CD4-positive, alpha-beta T cell treated with Interleukin-1 beta for 1 hour (primary cell): ENCODE measurements around the gene SYNRG.
"Not testable (repeated sequence)": the region's sequence is repeated elsewhere in the genome, so short reads cannot be mapped to it uniquely, and the experiment has no call there.

Experiments used
- DNase-seq, 2 donors: peaks; one replicate each; pipeline ENCODE4 v3.0.0-alpha.2; 2020 to 2022

The SYNRG gene

GRCh38 chr17:37609170-37610040 is at the start of gene SYNRG:
Gene SYNRG, minus strand, starts transcription at chr17:37609418. Its CDS starts 63 bp downstream, at chr17:37609355.
- peak; percentile 95 to 96 for DNase-seq

DNA sequence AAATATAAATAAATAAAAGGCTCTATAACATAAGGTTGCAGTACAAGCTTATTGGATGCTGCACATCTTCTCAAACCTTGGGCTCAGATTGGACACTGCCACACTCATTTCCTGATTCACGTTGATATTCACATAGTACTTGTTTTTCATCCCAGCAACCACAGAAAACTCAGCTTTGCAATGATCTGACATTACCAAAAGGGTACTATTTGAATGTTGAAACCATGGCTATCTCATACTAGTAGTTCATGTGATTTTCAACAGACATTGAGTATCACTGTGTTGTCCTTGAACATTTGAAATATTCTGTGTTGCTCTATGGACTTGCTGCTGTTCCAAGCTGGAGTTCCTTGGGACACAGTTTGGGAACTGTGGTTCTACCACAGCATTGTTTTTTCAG is 48.0 kb upstream of the SYNRG start:
- DNase-seq, result no peak

DNA sequence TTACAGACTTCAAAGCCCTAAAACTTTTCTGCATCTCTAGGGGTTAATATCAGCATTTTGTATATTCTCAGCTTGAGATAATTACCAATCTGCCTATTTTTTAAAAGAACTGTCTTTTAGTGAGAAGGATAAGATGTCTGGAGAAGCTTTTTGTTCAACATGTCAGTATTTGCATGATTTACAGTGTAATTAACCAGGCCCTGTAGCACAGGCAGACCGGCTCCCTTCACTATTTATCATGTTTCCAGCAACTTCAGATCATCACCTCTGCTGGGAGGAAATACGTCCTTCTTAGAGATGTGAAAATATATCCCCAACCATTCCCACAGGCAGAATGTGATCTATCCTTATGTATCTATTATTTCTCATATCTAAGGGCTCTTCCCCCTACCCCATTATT is 42.6 kb upstream of the SYNRG start:
- DNase-seq, result no peak

- no peak for DNase-seq
Observed at GRCh38 chr17:37650419-37651003, 41.3 kb upstream of the SYNRG start.

DNA sequence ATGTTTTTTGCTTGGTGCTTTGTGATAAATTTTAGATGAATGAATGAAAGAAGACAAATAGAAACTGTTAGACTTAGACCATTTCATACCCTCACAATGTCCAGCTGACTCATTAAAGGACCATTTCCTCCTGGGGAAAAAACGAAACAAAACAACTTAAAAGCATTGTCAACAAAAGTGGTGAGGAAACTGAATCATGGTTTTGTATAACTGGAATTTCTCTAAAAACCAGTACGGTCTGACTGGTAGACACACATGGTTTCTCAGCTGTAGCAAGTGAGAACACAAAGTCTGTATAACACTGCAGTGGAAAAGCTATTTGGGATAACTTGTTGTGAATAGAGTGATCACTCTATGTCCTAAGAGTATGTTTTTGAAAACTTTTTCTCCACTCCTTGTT is 39.3 kb upstream of the SYNRG start:
- DNase-seq, result no peak

GRCh38 chr17:37647856-37648255 is 38.6 kb upstream of the SYNRG start:
- no peak for DNase-seq

DNA sequence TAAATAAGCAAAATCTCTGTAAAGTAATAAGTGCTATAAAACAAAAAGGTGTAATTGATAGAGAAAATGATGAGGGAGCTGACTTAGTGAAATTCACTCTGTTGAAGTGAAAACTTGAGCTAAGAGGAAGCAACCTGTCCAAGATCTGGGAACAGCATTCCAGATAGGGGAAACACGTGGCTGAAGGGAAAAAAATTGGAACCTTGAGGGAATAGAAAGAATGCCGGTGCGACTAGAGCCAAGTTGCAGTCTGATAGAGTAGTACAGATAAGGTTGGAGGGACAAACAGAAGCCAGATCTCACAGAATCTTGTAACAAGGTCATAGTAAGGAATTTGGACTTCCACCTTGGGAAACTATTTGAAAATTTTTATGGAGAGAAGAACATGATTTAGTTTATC is 34.7 kb upstream of the SYNRG start:
- no peak for DNase-seq

DNA sequence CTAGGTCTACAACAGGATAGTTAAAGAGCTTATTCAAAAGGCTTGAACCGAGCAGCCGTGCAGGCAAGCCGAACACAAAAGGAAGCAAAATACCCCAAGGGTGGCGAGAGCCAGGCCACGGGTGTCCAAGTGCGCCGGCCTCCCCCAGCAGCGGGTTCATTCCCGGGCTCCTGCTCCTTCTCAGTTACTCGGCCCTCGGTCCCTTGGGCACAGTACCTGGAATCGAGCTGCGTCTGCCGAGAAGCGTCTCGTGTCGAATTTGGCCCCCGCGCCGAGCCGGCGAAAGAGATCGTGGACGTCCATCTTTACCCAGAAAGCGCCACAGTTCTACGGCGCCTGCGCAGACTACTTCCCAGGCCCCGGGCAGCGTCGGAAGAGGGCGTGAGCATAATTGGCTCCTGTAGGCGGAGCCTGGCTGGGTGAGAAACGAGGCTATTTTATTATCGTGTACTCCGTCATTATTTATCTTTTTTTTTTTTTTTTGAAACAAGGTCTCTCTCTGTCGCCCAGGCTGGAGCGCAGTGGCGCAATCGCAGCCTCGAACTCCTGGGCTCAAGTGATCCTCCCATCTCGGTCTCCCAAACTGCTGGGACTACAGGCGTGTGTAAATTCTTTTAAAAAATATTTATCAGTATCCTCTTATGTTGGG is 34.0 kb upstream of the SYNRG start, which contains the start of gene DDX52:
TSS of gene DDX52 (minus strand) at position 329 of the 649 bp plus-strand sequence. CDS start at position 303, 26 bp downstream.
- peak; percentile 92 to 93 for DNase-seq

DNA sequence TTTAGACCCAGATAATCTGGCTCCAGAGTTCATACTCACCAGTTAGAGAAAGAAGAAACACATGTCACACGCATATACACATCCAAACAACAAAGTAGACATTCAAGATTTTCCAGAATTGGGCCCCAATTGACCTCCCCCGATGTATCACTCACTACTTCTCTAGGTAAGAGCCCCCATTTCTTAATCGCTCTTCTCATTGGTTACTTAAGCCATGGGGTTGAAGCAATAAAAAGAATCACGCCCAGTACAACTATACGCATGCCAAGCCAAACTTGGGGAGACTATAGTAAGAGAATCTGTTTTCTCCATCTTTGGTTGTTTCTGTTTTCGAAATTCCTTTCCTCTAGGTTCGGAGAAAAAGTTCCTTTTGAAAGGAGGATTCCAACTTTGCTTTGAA is 33.5 kb upstream of the SYNRG start:
- DNase-seq, result peak in 1 of 2 donors; percentile 13

DNA sequence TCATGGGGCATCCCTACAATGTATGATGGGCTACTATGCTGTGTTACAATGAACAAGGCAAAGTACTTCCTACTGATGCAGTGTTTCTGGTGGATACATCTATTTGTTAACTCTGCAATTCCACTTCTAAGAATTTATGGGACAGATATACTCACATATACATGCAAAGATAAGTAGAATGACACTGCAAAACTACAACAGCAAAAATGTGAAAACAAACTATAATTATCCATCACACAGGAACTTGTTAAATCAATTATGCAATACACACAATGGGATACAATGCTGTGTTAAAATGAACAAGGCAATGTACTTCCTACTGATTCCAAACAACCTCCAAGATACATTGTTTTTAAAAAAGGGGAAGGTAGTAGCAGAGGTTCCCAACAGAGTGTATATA is 30.8 kb upstream of the SYNRG start:
- no peak for DNase-seq

DNA sequence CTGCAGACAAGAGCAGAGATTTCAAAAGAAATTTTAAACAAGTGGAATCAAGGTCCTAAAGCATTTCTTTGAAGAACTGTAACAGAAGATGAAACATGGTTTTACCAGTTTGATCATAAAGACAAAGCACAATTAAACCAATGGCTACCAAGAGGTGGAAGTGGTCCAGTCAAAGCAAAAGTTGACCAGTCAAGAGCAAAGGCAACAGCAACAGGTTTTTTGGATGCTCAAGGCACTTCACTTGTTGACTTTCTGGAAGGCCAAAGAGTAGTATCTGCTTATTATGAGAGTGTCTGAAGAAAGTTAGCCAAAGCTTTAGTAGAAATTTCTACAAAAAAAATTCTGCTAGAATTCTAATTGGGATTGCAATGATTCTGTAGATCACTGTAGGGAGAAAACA is 28.7 kb upstream of the SYNRG start:
- DNase-seq, result no peak

DNA sequence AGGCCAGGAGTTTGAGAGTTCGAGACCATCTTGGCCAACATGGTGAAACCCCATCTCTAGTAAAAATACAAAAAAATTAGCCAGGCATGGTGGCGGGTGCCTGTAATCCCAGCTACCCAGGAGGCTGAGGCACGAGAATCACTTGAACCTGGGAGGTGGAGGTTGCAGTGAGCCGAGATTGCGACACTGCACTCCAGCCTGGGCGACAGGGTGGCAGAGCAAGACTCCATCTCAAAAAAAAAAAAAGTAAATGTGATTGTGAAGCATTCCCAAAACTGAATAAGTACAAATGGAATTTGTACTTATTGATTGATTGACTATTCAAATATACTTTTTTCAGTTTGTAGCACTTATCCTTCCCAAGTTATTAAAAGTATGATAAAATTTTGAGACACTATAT is 7.2 kb upstream of the SYNRG start:
- not testable (repeated sequence) for DNase-seq

DNA sequence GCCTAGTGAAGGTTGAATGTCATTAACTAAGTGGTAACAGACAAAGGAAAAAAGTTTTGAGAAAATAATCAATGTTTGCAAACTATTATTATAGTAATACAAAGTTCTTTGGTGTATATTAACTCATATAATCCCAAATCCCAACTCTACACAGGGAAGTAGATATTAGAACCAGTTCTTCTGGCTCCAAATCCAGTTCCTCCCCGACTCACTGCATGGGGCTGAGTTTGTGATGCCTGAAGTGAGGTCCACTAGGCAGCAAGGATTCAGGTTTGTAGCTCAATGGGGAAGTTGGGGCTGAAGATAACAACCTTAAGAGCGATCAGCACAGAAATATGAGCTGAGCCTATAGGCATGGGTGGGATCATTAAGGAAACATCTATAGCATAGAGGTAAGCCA is 5.6 kb upstream of the SYNRG start:
- DNase-seq, result no peak

- no peak for DNase-seq
Observed at GRCh38 chr17:37614391-37614790, 5.2 kb upstream of the SYNRG start.

DNA sequence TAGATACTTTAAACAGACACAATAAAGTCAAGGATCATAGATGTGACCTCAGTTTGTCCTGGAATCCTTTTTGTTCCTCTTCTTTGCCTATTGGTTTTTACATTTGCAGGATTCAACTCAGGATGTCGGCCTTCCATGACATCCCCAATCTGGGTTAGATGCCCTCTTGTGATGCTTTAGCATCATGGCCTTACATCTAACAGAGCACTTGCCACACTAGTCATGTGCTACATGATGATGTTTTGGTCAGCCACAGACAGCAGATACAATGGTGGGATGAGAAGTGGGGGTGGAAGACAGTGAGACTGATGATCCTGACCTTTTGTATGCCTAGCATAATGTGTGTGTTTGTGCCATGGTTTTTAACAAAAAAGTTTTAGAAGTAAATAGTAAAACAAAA is 1.8 kb upstream of the SYNRG start:
- no peak for DNase-seq

- not testable (repeated sequence) for DNase-seq
Observed at GRCh38 chr17:37610041-37610420, 813 bp upstream of the SYNRG start.

DNA sequence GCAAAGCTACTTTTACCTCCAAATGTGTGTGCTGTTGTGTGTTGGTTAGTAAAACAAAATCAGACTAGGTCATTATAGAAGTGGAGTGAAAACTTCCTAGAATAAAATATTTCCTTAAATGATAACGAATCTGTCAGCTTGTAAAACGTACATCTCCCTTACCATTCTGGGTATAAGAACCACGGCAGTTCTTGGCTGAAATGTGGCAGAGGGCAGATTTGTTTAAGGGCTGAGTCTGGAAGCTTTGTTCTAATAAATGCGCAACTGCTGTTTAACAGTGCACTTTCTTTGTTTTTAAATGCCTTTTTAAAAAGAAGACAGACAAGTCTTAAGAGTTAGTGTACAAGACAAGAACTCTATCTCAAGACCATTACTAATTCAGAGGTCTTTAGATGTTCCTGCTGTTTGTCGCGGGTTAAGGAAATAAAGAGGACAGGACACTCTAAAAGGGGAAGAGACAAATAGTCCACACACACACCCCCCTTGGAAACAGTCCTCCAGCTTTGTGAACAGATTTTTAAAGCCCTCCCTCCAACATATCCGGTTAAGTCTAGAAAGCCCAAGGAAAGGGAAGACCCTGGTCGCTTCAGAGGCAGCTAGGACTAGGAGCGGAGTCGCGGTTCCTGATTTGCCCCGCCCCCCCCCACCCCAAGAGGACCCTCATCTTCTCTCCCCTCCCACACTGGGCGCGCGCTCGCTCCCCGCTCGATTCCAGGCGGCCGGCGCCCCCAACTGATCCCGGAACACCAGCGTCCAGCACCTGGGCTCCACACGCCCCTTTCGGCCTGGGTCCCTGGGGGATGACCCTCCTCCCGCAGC is 658 bp downstream of the SYNRG start:
- peak; percentile 1 to 24 for DNase-seq

GRCh38 chr17:37607637-37608331 is 1.4 kb downstream of the SYNRG start:
- DNase-seq, result peak; percentile 27 to 50

DNA sequence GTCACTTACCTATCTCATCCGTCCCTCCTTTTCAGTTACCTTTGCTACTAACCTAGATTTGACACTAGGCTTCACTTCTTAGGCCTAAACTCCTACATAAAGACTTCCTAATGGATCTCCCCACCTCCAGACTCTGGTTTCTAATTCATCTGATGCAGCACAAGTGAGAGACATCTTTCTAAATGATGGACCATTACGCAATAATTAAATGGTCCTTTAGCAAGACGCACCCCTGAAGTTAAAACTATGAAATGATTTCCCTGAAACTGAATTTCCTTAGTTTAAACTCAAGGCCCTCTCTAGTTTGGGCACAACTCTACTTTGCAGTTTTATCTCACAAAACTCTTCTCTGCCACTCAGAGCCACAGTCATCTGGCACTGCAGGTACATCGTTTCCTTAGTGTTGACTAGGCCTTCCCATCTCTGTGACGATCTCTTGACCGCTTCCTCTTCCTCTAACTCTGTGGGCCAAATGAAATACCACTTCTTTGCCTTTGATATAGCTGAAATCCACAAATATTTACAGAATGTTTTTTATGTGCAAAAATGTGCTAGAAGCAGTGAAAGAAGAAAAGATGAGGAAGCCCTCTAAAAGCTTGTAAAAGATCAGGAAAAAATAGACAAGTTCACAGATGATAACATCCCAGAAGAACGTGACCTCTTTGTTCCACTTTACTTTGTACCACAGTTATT is 3.3 kb downstream of the SYNRG start:
- peak; percentile 26 to 66 for DNase-seq

DNA sequence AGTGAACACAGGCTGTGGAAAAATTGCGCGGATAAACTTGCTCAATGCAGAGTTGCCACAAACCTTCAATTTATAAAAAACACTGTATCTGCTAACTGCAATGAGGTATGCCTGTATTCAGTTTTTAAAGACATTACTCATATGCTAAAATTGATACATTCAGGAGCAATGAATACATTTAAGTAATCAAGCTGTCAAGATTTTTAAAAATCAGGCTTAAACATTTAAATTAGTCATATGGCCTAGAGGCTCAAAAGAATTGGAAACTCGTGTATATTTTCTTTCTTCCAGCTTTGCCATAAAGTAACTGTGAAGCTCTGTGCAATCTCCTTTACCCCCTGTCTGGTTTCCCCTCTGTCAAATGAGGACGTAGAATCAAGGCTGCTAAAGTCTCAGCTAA is 4.1 kb downstream of the SYNRG start:
- DNase-seq, result no peak

GRCh38 chr17:37604556-37604955 is 4.7 kb downstream of the SYNRG start:
- no peak for DNase-seq

DNA sequence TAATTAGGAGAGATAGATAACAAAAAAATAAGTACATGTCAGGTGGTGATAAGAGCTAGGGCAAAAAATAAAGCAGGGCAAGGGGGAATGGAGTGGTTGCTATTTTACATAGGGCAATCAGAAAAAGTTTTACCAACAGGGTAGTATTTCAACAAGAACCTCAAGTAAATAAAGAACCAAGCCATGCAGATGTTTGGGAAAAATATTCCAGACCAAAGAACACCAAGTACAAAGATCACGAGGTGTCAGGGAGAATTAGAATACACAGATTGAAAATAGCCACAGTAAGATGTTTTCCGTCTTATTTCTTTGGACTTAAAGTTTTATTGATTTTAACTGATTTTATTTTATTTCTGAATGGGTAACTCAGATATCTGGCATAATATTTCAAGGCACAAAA is 11.1 kb downstream of the SYNRG start:
- DNase-seq, result no peak
